Measurements from ENCODE around the gene ACOT11.

The ACOT11 gene

DNA sequence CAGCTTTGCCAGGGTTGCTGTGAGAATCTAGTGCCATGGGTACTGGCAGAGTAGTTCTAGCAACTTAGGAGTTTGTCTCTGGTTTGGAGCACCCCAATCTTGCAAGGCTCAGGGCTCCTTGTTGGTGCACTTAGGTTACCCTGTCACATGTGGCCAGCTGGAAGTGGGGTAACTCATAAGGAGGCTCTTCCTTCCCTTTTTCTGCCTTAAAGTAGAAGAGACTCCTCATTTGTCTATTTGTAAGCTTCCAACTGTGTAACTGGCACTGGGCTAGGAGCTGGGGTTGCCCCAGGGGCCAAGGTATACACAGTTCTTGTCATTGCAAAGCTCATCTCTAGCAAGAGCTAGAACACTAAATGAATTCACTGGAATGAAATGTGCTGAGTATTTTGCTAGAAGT, 104.1 kb downstream of the ACOT11 start:
- no peak for DNase-seq

DNA sequence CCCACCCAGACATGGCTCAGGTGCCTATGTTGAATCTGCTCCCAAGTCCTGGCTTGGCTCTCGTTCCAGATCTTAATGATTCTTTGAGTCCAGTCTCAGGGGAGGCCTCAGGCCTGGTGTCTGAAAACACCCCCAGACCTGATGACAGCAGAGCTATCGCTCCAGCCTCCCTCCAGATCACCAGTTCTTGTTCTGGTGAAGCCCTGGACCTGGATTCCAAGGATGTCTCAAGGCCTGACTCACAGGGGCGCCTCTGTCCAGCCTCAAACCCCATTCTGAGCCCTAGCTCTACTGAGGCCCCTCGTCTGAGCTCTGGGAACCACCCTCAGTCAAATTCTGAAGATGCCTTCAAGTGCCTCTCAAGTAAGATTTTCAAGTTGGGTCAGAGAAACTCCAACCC, 105.0 kb downstream of the ACOT11 start:
- no peak for DNase-seq

GRCh38 chr1:54658164-54658913, 110.3 kb downstream of the ACOT11 start:
- DNase-seq: no peak

Data from activated T-cell treated with anti-CD3 and anti-CD28 coated beads, Interleukin-2, amount 50 U/mL, for 1 hour (primary cell).